Measurements from ENCODE around the gene NUP93.
"Not testable (repeated sequence)": the region's sequence is repeated elsewhere in the genome, so short reads cannot be mapped to it uniquely, and the experiment has no call there.

The NUP93 gene

DNA sequence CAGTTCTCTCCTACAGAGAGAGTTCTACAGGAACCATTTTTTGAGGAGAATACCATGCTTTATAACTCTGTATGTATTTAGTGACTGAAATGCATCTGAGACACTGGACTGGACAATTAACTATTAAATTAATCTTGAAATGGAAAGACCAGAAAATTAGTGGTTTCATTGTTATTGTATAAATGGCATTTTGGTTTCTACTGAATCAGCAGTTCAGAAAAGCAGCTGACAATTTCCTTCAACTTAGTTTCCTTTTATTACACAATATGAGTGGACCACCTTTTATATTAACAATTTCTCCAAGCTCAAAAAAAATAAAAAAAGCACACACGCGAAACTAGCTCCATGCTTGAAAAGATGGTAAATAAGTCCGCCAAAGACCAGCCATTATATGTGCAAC lies 69.0 kb downstream of the NUP93 start:
- H3K9me3 Mint-ChIP-seq: no peaks in the 10 kb centered on the region
- no peak for ATAC-seq
- H3K27me3 Mint-ChIP-seq: no peaks in the 10 kb centered on the region
- H3K4me1 Mint-ChIP-seq: peaks cover 2% of the 10 kb centered on the region
- H3K4me3 Mint-ChIP-seq: no peak overlapping the region
- no peak overlapping the region for H3K27ac Mint-ChIP-seq
- peaks cover 25% of the 10 kb centered on the region for H3K36me3 Mint-ChIP-seq

DNA sequence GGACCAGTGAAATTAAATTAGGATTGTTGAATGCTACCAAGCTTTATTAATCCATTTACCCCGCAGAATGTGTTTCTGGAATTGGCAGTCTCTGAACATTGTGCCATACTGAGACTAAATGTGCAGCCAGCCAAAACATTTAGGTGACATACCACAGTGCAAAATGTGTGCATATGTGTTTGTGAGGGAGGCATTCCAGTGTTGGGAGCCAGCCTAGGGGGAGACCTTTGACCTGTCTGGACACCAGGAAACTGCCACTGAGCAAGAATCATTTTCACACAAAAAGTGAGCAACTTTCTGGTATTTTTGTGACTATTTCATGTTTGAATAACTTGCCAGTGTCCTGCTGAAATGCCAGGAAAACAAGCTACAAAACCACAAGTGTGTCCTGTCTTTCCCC lies 70.4 kb downstream of the NUP93 start:
- Mint-ChIP-seq H3K9me3 (no peaks in the 10 kb centered on the region), H3K27ac (no peak overlapping the region), H3K27me3 (no peaks in the 10 kb centered on the region), H3K4me1 (no peaks in the 10 kb centered on the region), H3K36me3 (peaks cover 28% of the 10 kb centered on the region), H3K4me3 (no peak overlapping the region)
- ATAC-seq: no peak

DNA sequence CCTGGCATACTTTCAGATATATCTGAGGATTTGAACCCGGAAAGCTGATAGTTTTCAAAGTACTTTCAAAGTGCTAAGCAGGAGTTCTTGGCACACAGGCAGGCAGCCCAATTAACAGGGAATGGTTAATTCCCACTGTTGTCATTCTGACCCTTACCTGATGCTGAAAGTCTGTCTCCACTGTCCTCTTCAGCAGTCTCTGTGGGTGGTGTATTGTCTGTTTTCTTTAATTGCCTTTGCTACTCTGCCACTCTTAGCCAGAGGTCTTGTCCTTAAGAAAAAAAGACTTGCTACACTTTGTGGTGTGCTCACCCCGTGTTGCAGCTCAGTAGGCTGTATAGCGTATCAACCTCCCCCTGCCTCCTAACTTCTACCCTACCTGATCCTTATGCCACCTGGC lies 71.8 kb downstream of the NUP93 start:
- peaks cover 39% of the 10 kb centered on the region for H3K36me3 Mint-ChIP-seq
- H3K27ac Mint-ChIP-seq: no peak overlapping the region
- no peaks in the 10 kb centered on the region for H3K27me3 Mint-ChIP-seq
- H3K9me3 Mint-ChIP-seq: no peaks in the 10 kb centered on the region
- no peaks in the 10 kb centered on the region for H3K4me1 Mint-ChIP-seq
- no peak overlapping the region for H3K4me3 Mint-ChIP-seq
- ATAC-seq: no peak

DNA sequence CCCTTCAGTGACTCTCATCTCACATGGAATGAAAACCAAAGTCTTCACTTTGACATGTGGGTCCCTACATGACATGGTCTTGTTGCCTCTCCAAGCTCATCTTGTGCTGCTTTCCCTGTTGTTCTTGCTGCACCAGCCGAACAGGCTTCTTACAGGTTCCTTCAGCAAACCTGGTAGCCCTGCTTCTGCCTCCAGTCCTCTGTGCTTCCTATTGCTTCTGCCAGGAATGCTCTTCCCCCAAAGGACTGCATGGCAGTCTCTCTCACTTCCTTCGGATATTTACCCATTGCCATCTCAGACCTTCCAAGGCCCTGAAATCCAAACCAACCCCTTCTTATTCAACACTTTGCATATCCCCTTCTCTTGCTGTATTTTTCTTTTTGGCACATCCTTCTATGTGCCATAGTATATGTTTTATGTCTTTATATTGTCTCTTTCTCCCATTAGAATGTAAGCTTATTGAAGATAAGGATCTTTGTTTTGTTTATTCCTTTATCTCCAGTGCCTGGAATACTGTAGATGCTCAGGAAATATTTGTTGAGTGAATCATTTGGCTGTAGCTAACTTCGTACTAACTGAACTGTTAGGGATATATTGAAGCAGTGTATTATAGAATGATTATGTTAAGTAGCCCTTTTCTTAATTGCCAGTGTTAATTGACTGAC lies 77.2 kb downstream of the NUP93 start:
- ATAC-seq: no peak
- H3K27me3 Mint-ChIP-seq: no peaks in the 10 kb centered on the region

DNA sequence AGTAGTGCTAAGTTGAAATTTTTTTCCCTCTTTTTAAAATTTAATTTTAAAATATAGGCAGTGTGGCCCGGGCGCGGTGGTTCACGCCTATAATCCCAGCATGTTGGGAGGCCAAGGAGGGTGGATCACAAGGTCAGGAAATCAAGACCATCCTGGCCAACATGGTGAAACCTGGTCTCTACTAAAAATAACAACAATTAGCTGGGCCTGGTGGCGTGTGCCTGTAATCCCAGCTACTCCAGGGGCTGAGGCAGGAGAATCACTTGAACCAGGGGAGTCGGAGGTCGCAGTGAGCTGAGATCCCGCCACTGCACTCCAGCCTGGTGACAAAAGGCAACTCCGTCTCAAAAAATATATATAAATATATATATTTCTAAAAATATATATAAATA lies 77.7 kb downstream of the NUP93 start:
- not testable (repeated sequence) for H3K4me1 Mint-ChIP-seq, H3K27ac Mint-ChIP-seq, H3K4me3 Mint-ChIP-seq, H3K9me3 Mint-ChIP-seq, ATAC-seq, H3K27me3 Mint-ChIP-seq
- peaks cover 32% of the 10 kb centered on the region for H3K36me3 Mint-ChIP-seq

More for the DNA sequence above, 77.2 kb downstream of the NUP93 start:
- Mint-ChIP-seq H3K36me3 (peaks cover 32% of the 10 kb centered on the region), H3K4me3 (no peak overlapping the region), H3K9me3 (no peaks in the 10 kb centered on the region), H3K4me1 (no peaks in the 10 kb centered on the region), H3K27ac (no peak overlapping the region)

DNA sequence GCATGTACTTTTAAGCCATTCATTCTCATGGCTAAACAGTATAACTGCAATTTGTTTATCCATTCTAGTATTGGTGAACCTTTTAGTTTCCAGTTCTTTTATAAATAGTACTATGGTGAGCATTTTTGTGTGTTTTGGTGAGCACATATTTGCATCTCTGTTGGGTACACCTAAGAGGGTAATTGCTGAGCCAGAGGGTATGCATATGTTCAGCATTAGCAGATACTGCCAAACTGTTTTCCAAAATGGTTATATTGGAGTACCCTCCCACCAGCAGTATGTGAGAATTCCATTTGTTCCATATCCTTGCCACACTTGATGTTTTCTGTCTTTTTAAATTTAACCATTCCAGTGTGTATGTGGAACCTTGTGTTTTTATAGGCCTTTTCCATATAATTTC lies 81.0 kb downstream of the NUP93 start:
- H3K9me3 Mint-ChIP-seq: no peaks in the 10 kb centered on the region
- no peaks in the 10 kb centered on the region for H3K27me3 Mint-ChIP-seq
- no peak for ATAC-seq
- H3K27ac Mint-ChIP-seq: no peak overlapping the region
- H3K4me3 Mint-ChIP-seq: no peak overlapping the region
- H3K36me3 Mint-ChIP-seq: peaks cover 35% of the 10 kb centered on the region
- no peaks in the 10 kb centered on the region for H3K4me1 Mint-ChIP-seq

DNA sequence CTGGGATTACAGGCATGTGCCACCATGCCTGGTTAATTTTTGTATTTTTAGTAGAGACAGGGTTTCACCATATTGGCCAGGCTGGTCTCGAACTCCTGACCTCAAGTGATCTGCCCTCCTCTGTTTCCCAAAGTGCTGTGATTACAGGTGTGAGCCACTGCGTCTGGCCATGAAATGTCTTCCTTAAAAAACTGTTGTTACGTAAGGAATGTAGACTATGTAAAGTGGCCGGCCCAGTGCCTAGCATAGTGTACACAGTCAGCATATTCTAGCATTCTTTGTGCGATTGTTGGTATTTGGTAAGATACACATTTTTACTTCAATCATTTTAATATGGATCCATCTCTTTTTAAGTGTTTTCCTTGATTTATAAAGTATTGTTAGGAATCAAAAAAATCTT lies 81.7 kb downstream of the NUP93 start:
- not testable (repeated sequence) for H3K4me1 Mint-ChIP-seq, H3K27ac Mint-ChIP-seq, H3K27me3 Mint-ChIP-seq, ATAC-seq, H3K9me3 Mint-ChIP-seq, H3K4me3 Mint-ChIP-seq
- peaks cover 29% of the 10 kb centered on the region for H3K36me3 Mint-ChIP-seq

DNA sequence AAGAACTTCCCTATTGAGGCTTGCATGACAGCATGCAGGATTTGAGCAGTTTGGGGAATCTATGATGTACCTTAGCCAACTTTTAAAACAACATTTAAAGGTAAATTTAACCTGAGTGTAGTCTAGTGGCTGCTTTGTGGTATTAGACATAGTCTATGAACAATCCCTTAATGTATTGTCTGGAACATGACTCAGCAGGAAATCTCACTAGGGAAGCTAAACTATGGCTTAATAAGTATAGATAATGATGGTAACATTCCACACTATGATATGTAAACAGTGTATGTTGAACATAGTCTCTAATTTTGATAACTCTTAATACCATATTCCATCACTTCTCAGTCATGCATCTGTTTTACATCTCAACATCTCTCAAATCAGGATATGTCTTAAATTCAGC lies 83.0 kb downstream of the NUP93 start:
- Mint-ChIP-seq H3K36me3 (peaks cover 23% of the 10 kb centered on the region), H3K9me3 (no peaks in the 10 kb centered on the region), H3K4me3 (no peak overlapping the region), H3K4me1 (no peaks in the 10 kb centered on the region), H3K27ac (no peak overlapping the region), H3K27me3 (no peaks in the 10 kb centered on the region)
- no peak for ATAC-seq

DNA sequence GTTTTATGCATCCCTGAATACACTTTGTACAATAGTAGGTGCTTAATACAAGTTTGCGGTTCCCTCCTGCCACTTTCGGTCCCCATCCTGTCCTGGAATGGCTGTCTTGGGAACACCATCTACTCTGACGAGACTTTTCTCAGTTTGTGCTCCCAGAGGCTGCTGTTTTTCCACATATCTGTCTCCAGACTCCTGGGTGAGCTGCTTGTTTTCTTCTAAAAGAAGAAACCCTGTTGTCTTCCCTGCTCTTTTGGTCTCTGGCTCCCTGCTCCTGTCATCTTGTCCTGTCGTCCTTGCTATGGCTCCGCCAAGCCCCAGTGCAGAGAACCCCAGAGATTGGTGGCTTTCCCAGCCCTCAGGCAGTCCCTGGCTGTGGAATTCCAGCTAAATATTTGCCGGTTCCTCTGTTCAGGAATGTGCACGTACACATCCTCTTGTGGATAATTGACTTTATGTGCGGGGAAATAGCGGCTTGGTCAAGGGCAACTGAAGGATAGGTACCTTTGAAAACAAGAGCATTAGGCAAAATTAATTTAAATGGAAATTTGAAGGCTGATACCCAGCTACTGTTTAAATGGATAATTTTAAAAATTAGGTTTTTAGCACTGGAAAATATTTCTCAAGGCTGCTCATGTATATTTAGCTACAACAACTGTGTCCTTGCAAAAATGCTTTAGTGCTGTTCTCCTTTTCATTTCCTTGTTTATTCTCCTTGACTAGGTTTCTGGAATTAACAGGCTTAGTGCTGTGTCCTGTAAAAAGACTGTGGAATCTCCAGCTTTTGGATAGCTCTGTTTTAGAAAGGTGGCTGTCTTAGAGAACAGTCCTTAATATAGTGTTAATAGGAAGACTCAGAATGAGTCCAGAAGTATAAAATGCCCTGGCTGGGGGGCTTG lies 84.9 kb downstream of the NUP93 start:
- Mint-ChIP-seq H3K9me3 (no peaks in the 10 kb centered on the region), H3K27ac (no peak overlapping the region), H3K27me3 (no peaks in the 10 kb centered on the region), H3K36me3 (peaks cover 23% of the 10 kb centered on the region), H3K4me1 (no peaks in the 10 kb centered on the region), H3K4me3 (no peak overlapping the region)
- no peak for ATAC-seq

DNA sequence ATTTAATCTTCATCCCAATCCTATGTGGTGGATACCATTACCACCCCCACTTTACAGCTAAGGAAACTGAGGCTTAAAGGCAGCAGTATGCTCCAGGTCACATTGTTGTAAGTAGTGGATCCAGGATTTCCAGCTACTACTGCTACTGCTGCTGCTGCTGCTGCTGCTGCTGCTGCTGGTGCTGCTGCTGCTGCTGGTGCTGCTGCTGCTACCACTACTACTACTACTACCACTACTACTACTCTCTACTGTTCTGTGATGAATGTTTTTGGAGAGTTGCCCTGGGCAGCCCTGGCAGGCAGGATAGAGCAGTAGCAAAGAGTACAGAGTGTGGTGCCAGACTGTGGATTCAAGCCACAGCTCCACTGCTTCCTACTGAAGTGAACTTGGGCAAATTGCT lies 85.8 kb downstream of the NUP93 start:
- Mint-ChIP-seq H3K36me3 (peaks cover 27% of the 10 kb centered on the region), H3K9me3 (no peaks in the 10 kb centered on the region)

DNA sequence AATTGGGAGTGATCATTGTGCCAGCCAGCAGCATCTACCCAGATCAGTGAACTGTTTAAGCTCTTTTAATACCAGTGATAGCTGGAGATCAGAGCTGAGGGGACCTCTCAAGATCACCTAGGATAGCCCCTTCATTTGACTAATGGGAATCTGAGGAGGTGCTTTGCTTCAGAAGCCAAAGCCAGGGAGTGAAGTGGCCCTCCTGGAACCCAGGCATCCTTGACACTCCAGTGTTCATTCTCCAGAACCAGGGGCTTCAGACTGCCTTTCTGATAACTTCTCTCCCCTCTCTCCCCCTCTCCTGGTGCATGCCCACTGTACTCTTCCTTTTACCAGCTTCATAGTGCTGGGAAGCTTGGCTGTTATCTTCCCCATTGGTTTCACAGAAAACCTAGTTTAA lies 87.1 kb downstream of the NUP93 start:
- Mint-ChIP-seq H3K36me3 (peaks cover 38% of the 10 kb centered on the region), H3K4me3 (no peak overlapping the region), H3K4me1 (no peaks in the 10 kb centered on the region), H3K27me3 (no peaks in the 10 kb centered on the region), H3K9me3 (no peaks in the 10 kb centered on the region), H3K27ac (no peak overlapping the region)
- ATAC-seq: no peak

More for the DNA sequence above, 85.8 kb downstream of the NUP93 start:
- Mint-ChIP-seq H3K27ac (no peak overlapping the region), H3K4me1 (no peaks in the 10 kb centered on the region), H3K4me3 (no peak overlapping the region), H3K27me3 (no peaks in the 10 kb centered on the region)
- no peak for ATAC-seq

DNA sequence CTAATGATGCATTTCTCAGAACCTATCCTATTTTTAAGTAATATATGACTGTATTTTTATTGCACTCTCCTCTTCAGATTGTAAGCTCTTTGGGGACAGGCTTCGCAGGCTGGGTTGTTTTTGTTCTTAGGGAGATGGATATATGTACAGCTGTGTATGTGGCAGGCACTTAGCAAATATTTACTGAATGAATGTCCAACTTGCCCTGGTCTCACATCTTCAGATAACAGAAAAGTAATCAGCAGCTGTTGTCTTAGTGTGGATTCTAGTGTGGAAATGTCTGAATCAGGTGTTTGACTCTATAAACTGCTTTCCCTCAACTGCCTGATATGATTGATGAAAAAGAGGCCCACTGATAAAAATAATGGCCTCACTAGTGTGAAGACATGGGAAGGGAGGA lies 88.0 kb downstream of the NUP93 start:
- Mint-ChIP-seq H3K36me3 (peaks cover 44% of the 10 kb centered on the region), H3K9me3 (no peaks in the 10 kb centered on the region), H3K27ac (no peak overlapping the region), H3K4me1 (no peaks in the 10 kb centered on the region), H3K27me3 (no peaks in the 10 kb centered on the region), H3K4me3 (no peak overlapping the region)
- no peak for ATAC-seq

DNA sequence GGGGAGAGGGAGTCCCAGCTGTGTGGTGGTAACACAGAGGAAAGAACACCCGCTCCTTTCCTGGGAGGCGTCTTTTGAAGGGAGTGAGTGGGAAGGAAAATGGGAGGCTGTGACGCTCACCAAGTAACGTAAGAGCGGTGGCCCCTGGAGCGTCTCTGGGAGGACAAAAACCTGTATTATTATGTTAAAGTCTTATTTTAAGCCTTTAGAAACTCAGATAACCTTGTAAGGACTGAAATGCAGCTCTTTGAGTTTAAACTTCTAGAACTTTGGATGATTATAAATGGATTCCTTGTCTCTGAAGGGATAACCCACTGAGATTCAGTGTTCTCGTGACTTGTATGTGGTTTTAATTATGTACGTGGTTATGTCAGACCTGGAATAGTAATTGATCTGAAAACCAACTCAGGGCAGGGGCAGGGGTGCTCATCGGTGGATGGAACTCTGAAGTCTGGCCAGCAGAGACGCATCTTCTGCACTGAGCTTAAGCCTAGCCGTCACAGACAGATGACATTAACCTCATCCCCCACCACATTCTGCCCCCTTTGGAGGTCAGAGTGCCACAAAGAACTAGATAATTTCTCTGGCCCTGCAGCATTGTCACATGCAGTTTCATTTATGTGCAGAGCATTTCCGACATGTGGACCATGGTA lies 93.3 kb downstream of the NUP93 start:
- Mint-ChIP-seq H3K4me1 (no peaks in the 10 kb centered on the region), H3K27me3 (no peaks in the 10 kb centered on the region), H3K27ac (no peak overlapping the region), H3K4me3 (no peak overlapping the region), H3K9me3 (no peaks in the 10 kb centered on the region), H3K36me3 (peaks cover 47% of the 10 kb centered on the region)
- ATAC-seq: no peak

DNA sequence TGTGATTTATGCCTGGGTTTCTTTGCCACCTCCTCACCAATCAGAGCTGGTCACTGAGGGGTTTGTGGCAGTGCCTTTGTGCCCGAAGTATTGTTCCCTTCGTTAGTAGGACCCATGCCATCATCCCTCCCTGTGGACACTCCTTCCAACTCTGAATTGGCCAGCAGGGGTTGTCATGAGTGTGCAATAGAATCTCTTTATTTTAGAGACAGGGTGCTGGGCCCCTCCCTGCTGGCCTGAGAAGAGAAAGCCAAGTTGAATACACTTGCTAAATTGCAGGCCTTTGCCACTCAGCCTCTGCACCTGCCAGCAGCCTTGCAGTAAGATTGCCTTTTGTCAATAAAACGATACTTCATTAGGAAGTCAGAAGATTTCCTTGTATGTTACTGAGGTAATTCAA lies 94.4 kb downstream of the NUP93 start:
- no peaks in the 10 kb centered on the region for H3K27me3 Mint-ChIP-seq
- ATAC-seq: no peak
- no peak overlapping the region for H3K27ac Mint-ChIP-seq
- no peaks in the 10 kb centered on the region for H3K9me3 Mint-ChIP-seq
- no peak overlapping the region for H3K4me3 Mint-ChIP-seq
- peaks cover 51% of the 10 kb centered on the region for H3K36me3 Mint-ChIP-seq
- no peaks in the 10 kb centered on the region for H3K4me1 Mint-ChIP-seq

DNA sequence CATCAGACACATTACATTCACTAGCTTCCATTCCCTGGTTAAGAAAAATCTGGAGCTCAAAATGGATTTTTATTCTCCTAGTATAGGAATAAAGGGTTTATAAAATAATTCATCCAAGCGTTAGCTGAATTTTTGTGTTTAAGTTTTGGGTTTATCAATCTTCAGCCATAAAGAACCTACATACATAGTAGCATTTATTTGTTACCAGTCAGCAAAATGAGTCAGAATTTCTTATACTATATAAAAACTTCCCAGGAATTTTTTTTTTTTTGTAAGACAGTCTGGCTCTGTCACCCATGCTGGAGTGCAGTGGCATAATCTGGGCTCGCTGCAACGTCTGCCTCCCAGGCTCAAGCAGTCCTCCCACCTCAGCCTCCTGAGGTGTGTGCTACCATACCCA lies 94.9 kb downstream of the NUP93 start:
- H3K9me3 Mint-ChIP-seq: no peaks in the 10 kb centered on the region
- ATAC-seq: no peak
- H3K36me3 Mint-ChIP-seq: peaks cover 51% of the 10 kb centered on the region
- H3K4me1 Mint-ChIP-seq: no peaks in the 10 kb centered on the region
- H3K27me3 Mint-ChIP-seq: no peaks in the 10 kb centered on the region
- H3K4me3 Mint-ChIP-seq: no peak overlapping the region
- no peak overlapping the region for H3K27ac Mint-ChIP-seq

DNA sequence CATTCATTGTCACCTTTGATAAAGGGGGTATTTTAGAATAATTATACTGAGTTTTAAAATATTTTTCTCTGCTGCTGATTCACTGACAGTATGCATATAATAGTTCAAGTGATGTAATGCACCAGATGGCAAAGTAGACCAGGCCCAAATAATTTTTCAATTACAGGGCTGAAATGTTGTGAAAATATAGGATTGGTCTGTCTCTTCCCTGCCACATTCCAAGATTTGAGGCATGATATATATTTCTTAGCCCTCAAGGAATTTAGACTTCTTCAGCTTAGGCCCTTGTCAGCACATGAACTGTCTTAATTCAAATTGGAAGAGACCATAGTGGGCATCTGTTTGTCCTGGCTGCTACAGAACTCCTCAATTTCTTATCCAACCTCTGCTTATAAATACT lies 95.9 kb downstream of the NUP93 start:
- Mint-ChIP-seq H3K36me3 (peaks cover 54% of the 10 kb centered on the region), H3K9me3 (no peaks in the 10 kb centered on the region), H3K4me3 (no peak overlapping the region), H3K27ac (no peak overlapping the region), H3K27me3 (no peaks in the 10 kb centered on the region), H3K4me1 (no peaks in the 10 kb centered on the region)
- no peak for ATAC-seq

Data from stimulated activated memory B cell treated with anti-CD40 and anti-IgM and Interleukin-4, amounts not matched to agents 10 μg/mL and 1 μg/mL and 100 μg/mL, for 72 hours (primary cell).